Right lung (tissue), 10 donors: ENCODE measurements around the gene TDRD12. TPM values are rescaled to one million over a fixed set of nuclear protein-coding genes. Genes with fewer than 3 reads are reported as not detected.
A peak's percentile ranks its signal among the peaks of the same experiment; 100 is the strongest.

Experiments used
- DNase-seq, 2 donors: peaks; one replicate each; pipeline ENCODE4 v3.0.0-alpha.2; 2013
- long read RNA-seq, 8 donors: transcript quantifications; one replicate each; lab custom pipeline, GENCODE V29; 2026
- polyA plus RNA-seq, 5 donors: library from polyadenylated mRNA; unstranded; fragments of 120-200 nt; gene quantifications; one replicate each; pipeline versions ENCODE4 v1.2.1 to v1.2.3, GENCODE V29; 2013; ENCODE audit warnings: inconsistent platforms in 1 of 5, low replicate concordance in 1 of 5; ENCODE audit not compliant: insufficient read length in 5 of 5, insufficient read depth in 1 of 5

Gene TDRD12
- polyA plus RNA-seq: under 1 TPM; 0.33 to 0.85 (median 0.60) TPM
- long read RNA-seq, donor 1: 0 reads
- long read RNA-seq, donor 2: 0 reads
- long read RNA-seq, donor 3: 0 reads
- long read RNA-seq, donor 4: 0 reads
- long read RNA-seq, donor 5: 0 reads
- long read RNA-seq, donor 6: 0 reads
- long read RNA-seq, donor 7: 0 reads
- long read RNA-seq, donor 8: 0 reads

GRCh38 chr19:32719611-32720059 lies at the start of gene TDRD12:
Gene TDRD12, plus strand, starts transcription at chr19:32719767. Its CDS starts 306 bp downstream, at chr19:32720073.
- no peak for DNase-seq

GRCh38 chr19:32671883-32672593 lies 47.5 kb upstream of the TDRD12 start:
- DNase-seq: no peak

GRCh38 chr19:32672841-32673240 lies 46.7 kb upstream of the TDRD12 start:
- no peak for DNase-seq

GRCh38 chr19:32673573-32673972 lies 46.0 kb upstream of the TDRD12 start:
- no peak for DNase-seq

GRCh38 chr19:32674153-32674930 lies 45.2 kb upstream of the TDRD12 start:
- no peak for DNase-seq

GRCh38 chr19:32674931-32675719 lies 44.4 kb upstream of the TDRD12 start, which contains the start of gene ANKRD27:
Gene ANKRD27, minus strand, starts transcription at chr19:32675180. Its CDS starts 16,165 bp downstream, at chr19:32659015.
- DNase-seq: peak; percentile 99

- DNase-seq: no peak
Observed at GRCh38 chr19:32675720-32676185, 43.8 kb upstream of the TDRD12 start, which contains the start of gene RGS9BP. Gene RGS9BP, plus strand, starts transcription at chr19:32675848. Its CDS starts 416 bp downstream, at chr19:32676264.

DNA sequence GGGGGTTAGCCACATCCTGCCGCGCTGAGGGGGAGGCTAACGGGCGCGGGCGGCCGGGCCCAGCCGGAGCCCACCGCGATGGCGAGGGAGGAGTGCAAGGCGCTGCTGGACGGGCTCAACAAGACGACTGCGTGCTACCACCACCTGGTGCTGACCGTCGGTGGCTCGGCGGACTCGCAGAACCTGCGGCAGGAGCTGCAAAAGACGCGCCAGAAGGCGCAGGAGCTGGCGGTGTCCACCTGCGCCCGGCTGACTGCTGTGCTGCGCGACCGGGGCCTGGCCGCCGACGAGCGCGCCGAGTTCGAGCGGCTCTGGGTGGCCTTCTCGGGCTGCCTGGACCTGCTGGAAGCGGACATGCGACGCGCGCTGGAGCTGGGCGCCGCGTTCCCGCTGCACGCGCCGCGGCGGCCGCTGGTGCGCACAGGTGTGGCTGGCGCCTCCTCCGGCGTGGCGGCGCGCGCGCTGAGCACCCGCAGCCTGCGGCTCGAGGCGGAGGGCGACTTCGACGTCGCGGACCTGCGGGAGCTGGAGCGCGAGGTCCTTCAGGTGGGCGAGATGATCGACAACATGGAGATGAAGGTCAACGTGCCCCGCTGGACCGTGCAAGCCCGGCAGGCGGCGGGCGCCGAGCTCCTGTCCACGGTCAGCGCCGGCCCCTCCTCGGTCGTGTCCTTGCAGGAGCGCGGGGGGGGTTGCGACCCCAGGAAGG lies 43.2 kb upstream of the TDRD12 start:
- DNase-seq: no peak

DNA sequence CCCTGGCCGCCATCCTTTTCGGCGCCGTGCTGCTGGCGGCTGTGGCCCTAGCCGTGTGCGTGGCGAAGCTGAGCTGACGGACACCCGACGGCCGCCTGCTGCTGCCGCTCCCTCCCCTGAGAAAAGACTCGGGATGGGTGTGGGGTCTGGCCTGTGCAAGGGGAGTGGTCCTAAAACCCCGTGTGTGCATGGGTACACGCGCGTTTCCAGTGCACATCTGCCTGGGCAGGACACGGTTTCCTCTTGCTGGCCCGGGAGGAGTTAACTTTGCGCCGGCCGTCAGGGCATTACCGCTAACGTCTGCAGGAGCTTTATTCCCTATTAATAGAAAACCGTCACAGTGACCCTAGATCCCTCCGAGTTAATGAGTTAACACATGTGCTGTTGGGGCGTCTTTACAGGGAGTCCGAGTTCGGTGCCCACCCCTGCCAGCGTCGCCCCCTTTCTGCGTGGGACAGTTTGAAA lies 42.6 kb upstream of the TDRD12 start:
- DNase-seq: no peak

DNA sequence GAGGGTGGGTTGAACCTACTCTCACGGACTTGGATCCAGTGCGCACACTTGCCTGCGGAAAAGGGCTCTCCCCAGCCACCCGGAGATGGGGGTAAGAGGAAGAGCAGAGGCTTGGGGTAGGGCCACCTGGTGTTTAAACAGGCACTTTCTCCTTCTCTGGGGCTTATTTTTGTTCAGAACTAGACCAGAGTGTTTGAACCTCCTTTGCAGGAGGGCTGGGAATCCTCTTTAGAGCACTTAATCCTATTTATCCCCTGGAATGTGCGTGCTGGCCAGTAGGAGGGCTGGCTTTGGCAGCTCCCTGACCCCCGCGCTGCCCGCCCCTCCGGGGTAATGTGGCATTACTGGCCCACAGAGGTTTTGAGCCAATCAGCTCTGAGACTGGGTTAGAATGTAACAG lies 41.9 kb upstream of the TDRD12 start:
- no peak for DNase-seq

DNA sequence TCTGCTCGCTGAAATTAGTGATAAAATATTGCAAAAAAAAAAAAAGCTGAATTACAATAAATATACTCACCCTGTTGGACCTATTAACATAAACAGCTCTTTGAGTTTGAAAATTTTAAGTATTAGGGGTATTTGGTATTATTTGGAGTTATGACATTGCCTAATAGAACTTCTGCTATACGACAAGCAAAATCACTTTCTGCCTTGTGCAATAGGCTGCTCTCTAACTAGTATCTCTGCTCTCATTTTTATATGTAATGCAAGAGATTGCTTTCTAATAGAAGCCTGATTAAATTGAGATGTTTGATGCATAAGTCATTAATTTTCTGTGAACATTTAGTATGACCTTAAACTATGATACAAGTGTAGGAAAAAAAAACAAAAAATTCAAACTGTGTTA lies 38.6 kb upstream of the TDRD12 start:
- DNase-seq: no peak

DNA sequence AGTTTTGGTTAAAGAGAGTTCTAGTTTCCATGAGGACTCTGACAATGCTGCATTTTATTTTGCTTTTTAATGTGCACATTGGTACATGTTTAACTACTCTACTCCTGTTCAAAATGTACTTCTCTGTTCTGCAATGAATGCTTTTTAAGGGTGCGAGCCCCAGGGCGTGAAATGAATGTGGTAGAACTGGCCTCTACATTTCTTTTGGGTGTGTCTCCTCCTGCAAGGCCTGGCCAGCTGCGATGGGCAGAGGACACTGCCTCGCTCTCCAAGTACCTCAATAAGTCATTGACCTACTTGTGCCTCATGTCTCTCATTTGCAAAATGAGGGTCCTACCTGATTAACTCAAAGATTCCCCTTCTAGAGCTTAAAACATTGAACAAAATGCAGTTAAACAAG lies 37.2 kb upstream of the TDRD12 start:
- DNase-seq: no peak

DNA sequence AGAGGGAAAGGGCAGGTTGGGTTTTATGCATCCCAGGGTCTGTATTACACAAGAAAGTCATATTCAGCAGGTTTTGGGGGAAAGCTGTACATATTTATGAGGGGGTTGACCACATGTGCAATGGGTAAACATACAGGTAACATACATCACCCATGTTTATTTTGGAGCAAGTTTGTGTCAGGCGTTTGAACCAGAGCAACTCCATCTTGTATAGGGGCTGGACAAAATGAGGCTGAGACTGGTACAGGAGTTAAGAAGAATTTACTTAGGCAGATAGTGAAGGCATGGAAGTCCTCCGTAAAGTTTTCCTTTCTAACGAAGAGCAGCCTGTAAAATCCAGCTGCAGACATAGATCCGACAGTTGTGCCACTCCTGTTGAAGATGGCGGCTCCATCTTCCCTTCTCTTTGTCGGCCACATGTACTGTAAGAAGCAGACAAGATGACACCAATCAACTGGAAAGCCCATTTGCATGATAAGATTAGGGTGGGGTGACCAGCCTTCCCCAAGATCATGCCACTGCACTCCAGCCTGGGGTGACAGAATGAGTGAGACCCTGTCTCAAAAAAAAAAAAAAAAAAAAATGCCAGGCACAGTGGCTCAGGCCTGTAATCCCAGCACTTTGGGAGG lies 32.6 kb upstream of the TDRD12 start:
- no peak for DNase-seq

GRCh38 chr19:32687681-32688080 lies 31.9 kb upstream of the TDRD12 start:
- no peak for DNase-seq

DNA sequence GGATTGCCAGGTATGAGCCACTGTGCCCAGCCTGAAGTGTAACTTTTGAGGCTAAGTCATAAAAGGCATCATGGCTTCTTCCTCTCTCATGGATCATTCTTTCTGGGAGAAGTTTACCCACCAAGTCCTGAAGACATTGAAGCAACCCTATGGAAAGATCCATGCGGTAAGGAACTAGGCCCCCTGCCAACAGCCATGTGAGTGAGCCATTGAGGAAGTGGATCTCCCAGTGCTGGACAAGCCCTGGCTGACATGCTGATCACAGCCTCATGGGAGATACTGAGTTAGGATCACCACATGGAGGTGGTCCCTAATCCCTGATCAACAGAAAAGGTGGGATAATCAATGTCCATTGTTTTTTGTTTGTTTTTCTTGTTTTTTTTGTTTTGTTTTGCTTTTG lies 31.3 kb upstream of the TDRD12 start:
- DNase-seq: no peak

GRCh38 chr19:32691291-32691951 lies 28.1 kb upstream of the TDRD12 start, which contains the start of gene NUDT19:
Gene NUDT19, plus strand, starts transcription at chr19:32691821. Its CDS starts 140 bp downstream, at chr19:32691961.
- peak; percentile 78 to 79 for DNase-seq

GRCh38 chr19:32691952-32692726 lies 27.4 kb upstream of the TDRD12 start:
- peak; percentile 54 to 68 for DNase-seq

- no peak for DNase-seq
Observed at GRCh38 chr19:32692727-32693061, 26.9 kb upstream of the TDRD12 start.
